IPS-NIHi7 (cell line): ENCODE results near the gene DSCAML1.

ENCODE experiments used
- DNase-seq: peaks from one replicate; pipeline ENCODE4 v3.0.0; 2012; ENCODE audit warnings: mixed read lengths; ENCODE audit errors: extremely low spot score

The DSCAML1 gene

GRCh38 chr11:117725048-117725734 is 71.8 kb downstream of the DSCAML1 start:
- no peak for DNase-seq

GRCh38 chr11:117724621-117725020 is 72.4 kb downstream of the DSCAML1 start:
- DNase-seq = no peak

- DNase-seq = no peak
Observed at GRCh38 chr11:117724104-117724503, 72.9 kb downstream of the DSCAML1 start.

- DNase-seq = no peak
Observed at GRCh38 chr11:117723277-117724024, 73.6 kb downstream of the DSCAML1 start.

- DNase-seq = no peak
Observed at GRCh38 chr11:117722082-117722481, 74.9 kb downstream of the DSCAML1 start.

GRCh38 chr11:117720061-117720511 is 76.9 kb downstream of the DSCAML1 start:
- peak; percentile 59 for DNase-seq

GRCh38 chr11:117719480-117719879 is 77.5 kb downstream of the DSCAML1 start:
- no peak for DNase-seq

GRCh38 chr11:117717485-117718314 is 79.3 kb downstream of the DSCAML1 start:
- DNase-seq = peak; percentile 68

GRCh38 chr11:117716521-117717440 is 80.2 kb downstream of the DSCAML1 start:
- no peak for DNase-seq

- DNase-seq = no peak
Observed at GRCh38 chr11:117715801-117716200, 81.2 kb downstream of the DSCAML1 start.

GRCh38 chr11:117713538-117713991 is 83.5 kb downstream of the DSCAML1 start:
- no peak for DNase-seq

GRCh38 chr11:117712530-117712929 is 84.5 kb downstream of the DSCAML1 start:
- no peak for DNase-seq

- no peak for DNase-seq
Observed at GRCh38 chr11:117711331-117711730, 85.7 kb downstream of the DSCAML1 start.

- no peak for DNase-seq
Observed at GRCh38 chr11:117710211-117710610, 86.8 kb downstream of the DSCAML1 start.

GRCh38 chr11:117706322-117706814 is 90.6 kb downstream of the DSCAML1 start:
- DNase-seq = no peak

- DNase-seq = no peak
Observed at GRCh38 chr11:117705866-117706265, 91.2 kb downstream of the DSCAML1 start.

- DNase-seq = no peak
Observed at GRCh38 chr11:117704395-117705100, 92.5 kb downstream of the DSCAML1 start.

GRCh38 chr11:117702946-117703598 is 93.9 kb downstream of the DSCAML1 start:
- DNase-seq = no peak

- DNase-seq = no peak
Observed at GRCh38 chr11:117701781-117702180, 95.2 kb downstream of the DSCAML1 start.

GRCh38 chr11:117700551-117700950 is 96.5 kb downstream of the DSCAML1 start:
- no peak for DNase-seq
